BLaER1 treated with 17β-estradiol and CSF1 and Interleukin-3, amounts not matched to agents 10 nM and 100 nM (cell line): ENCODE measurements around the gene ZNF146.
A peak's percentile ranks its signal among the peaks of the same experiment; 100 is the strongest.

Experiments used
- H3K27ac ChIP-seq, 11 experiments: shearing (Covaris generic); formaldehyde crosslinking; 2 replicates each; pipeline ENCODE4 v1.8.1; 2022
- H3K27me3 ChIP-seq, 11 experiments: shearing (Covaris generic); formaldehyde crosslinking; 2 replicates each; pipeline ENCODE4 v1.8.1; 2022
- H3K36me3 ChIP-seq, 11 experiments: shearing (Covaris generic); formaldehyde crosslinking; 2 replicates each; pipeline ENCODE4 v1.8.1; 2022
- H3K4me1 ChIP-seq, 10 experiments: shearing (Covaris generic); formaldehyde crosslinking; 2 replicates each; pipeline ENCODE4 v1.8.1; 2022
- H3K4me2 ChIP-seq, 11 experiments: shearing (Covaris generic); formaldehyde crosslinking; 2 replicates each; pipeline ENCODE4 v1.8.1; 2022
- H3K4me3 ChIP-seq, 10 experiments: shearing (Covaris generic); formaldehyde crosslinking; 2 replicates each; pipeline ENCODE4 v1.8.1; 2022
- H3K9ac ChIP-seq, 11 experiments: shearing (Covaris generic); formaldehyde crosslinking; 2 replicates each; pipeline ENCODE4 v1.8.1; 2022
- H3K9me3 ChIP-seq, 11 experiments: shearing (Covaris generic); formaldehyde crosslinking; replicated peaks in 1 of 11; 2 replicates each; pipeline ENCODE4 v1.8.1; 2022
- H4K20me1 ChIP-seq, 11 experiments: shearing (Covaris generic); formaldehyde crosslinking; 2 replicates each; pipeline ENCODE4 v1.8.1; 2022
- Cebpa-rat ChIP-seq, 11 experiments: shearing (Covaris generic); IDR thresholded peaks; 2 replicates each; pipeline ENCODE4 v1.8.1; 2022

Gene ZNF146

GRCh38 chr19:36196249-36196648, 18.7 kb upstream of the ZNF146 start:
- no peaks in the 10 kb centered on the region for H3K27me3 ChIP-seq
- no peaks in the 10 kb centered on the region for H3K9me3 ChIP-seq
- 0 out of 22 replicates have a peak overlapping the region, but pooled peaks of 1 of the 11 experiments have one; percentile 26 for H3K9ac ChIP-seq
- H3K4me2 ChIP-seq = peak overlapping the region in 7 of 11 experiments; percentile 2 to 45 (median 17); a peak in 7 of 22 replicates
- peak overlapping the region in 3 of 11 experiments; percentile 6 to 36 (median 10); a peak in 3 of 22 replicates for H3K27ac ChIP-seq
- no peak overlapping the region for H3K4me3 ChIP-seq
- H3K36me3 ChIP-seq = peaks cover 4 to 24% (median 15%) of the 10 kb centered on the region in 11 experiments; a peak in 14 of 22 replicates
- H4K20me1 ChIP-seq = no peaks in the 10 kb centered on the region
- H3K4me1 ChIP-seq = peaks cover 0 to 12% (median 11%) of the 10 kb centered on the region in 10 experiments; a peak in 14 of 20 replicates
- no peak for TF ChIP-seq Cebpa-rat (IDR thresholded peaks at IDR 0.05)

GRCh38 chr19:36198119-36198518, 16.8 kb upstream of the ZNF146 start:
- Histone ChIP-seq H3K27me3 (no peaks in the 10 kb centered on the region), H3K4me2 (no peak overlapping the region), H3K27ac (no peak overlapping the region), H3K36me3 (peaks cover 4 to 30% (median 15%) of the 10 kb centered on the region in 11 experiments; a peak in 14 of 22 replicates), H3K4me3 (no peak overlapping the region), H3K9me3 (no peaks in the 10 kb centered on the region), H3K9ac (no peak overlapping the region), H4K20me1 (no peaks in the 10 kb centered on the region), H3K4me1 (peaks cover 0 to 12% (median 11%) of the 10 kb centered on the region in 10 experiments; a peak in 14 of 20 replicates)
- no peak for TF ChIP-seq Cebpa-rat (IDR thresholded peaks at IDR 0.05)

DNA sequence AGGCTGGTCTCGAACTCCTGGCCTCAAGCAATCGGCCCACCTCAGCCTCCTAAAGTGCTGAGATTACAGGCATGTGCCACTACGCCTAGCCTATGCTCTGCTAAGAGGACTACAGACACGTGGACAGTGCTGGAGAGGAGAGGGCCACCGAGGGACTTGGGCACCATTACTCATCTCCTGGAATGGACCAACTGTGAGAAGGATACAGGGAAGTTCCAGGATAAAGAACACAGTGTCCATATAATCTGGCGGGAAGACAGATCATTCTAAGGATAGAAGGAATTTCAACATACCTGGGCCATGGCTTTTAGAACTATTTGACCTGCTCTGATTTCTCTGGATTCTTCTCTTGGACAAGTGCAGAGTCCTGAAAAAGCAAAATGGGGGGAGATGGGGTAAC, 13.2 kb upstream of the ZNF146 start:
- Histone ChIP-seq H3K9ac (no peak overlapping the region), H3K9me3 (no peaks in the 10 kb centered on the region), H3K4me2 (no peak overlapping the region), H4K20me1 (no peaks in the 10 kb centered on the region), H3K4me3 (no peak overlapping the region), H3K27ac (no peak overlapping the region), H3K27me3 (no peaks in the 10 kb centered on the region), H3K4me1 (peaks cover 0 to 4% (median 2%) of the 10 kb centered on the region in 10 experiments; a peak in 12 of 20 replicates), H3K36me3 (peaks cover 0 to 14% (median 0%) of the 10 kb centered on the region in 11 experiments; a peak in 5 of 22 replicates)
- TF ChIP-seq Cebpa-rat (IDR thresholded peaks at IDR 0.05) = no peak

- Histone ChIP-seq H3K9ac (no peak overlapping the region), H3K36me3 (peaks cover 0 to 14% (median 0%) of the 10 kb centered on the region in 11 experiments; a peak in 5 of 22 replicates), H4K20me1 (no peaks in the 10 kb centered on the region), H3K4me3 (no peak overlapping the region), H3K27me3 (no peaks in the 10 kb centered on the region), H3K27ac (no peak overlapping the region), H3K9me3 (no peaks in the 10 kb centered on the region), H3K4me1 (peaks cover 0 to 13% (median 4%) of the 10 kb centered on the region in 10 experiments; a peak in 12 of 20 replicates), H3K4me2 (no peak overlapping the region)
- no peak for TF ChIP-seq Cebpa-rat (IDR thresholded peaks at IDR 0.05)
Measured at GRCh38 chr19:36203293-36203692, 11.6 kb upstream of the ZNF146 start.

GRCh38 chr19:36207605-36208252, 7.2 kb upstream of the ZNF146 start:
- H3K36me3 ChIP-seq = 0 out of 22 replicates have a peak, but pooled peaks cover 0 to 4% (median 0%) of the 10 kb centered on the region in 11 experiments
- TF ChIP-seq Cebpa-rat (IDR thresholded peaks at IDR 0.05) = no peak
- H4K20me1 ChIP-seq = no peaks in the 10 kb centered on the region
- no peaks in the 10 kb centered on the region for H3K9me3 ChIP-seq
- peaks cover under 1 to 19% (median 6%) of the 10 kb centered on the region in 10 experiments; a peak in 13 of 20 replicates for H3K4me1 ChIP-seq
- H3K4me2 ChIP-seq = peak overlapping the region in 6 of 11 experiments; percentile 11 to 60 (median 46); a peak in 10 of 22 replicates
- peak overlapping the region in 4 of 11 experiments; percentile 27 to 40 (median 35); a peak in 3 of 22 replicates for H3K9ac ChIP-seq
- H3K27ac ChIP-seq = peak overlapping the region in 4 of 11 experiments; percentile 3 to 21 (median 14); a peak in 5 of 22 replicates
- H3K27me3 ChIP-seq = no peaks in the 10 kb centered on the region
- H3K4me3 ChIP-seq = no peak overlapping the region

- Histone ChIP-seq H3K4me3 (no peak overlapping the region), H3K27me3 (no peaks in the 10 kb centered on the region), H3K36me3 (0 out of 22 replicates have a peak, but pooled peaks cover 0 to 4% (median 0%) of the 10 kb centered on the region in 11 experiments), H3K4me2 (no peak overlapping the region), H3K9ac (no peak overlapping the region), H3K27ac (no peak overlapping the region), H4K20me1 (no peaks in the 10 kb centered on the region), H3K9me3 (no peaks in the 10 kb centered on the region), H3K4me1 (peaks cover 10 to 32% (median 18%) of the 10 kb centered on the region in 10 experiments; a peak in 19 of 20 replicates)
- no peak for TF ChIP-seq Cebpa-rat (IDR thresholded peaks at IDR 0.05)
Measured at GRCh38 chr19:36209372-36209771, 5.5 kb upstream of the ZNF146 start.

DNA sequence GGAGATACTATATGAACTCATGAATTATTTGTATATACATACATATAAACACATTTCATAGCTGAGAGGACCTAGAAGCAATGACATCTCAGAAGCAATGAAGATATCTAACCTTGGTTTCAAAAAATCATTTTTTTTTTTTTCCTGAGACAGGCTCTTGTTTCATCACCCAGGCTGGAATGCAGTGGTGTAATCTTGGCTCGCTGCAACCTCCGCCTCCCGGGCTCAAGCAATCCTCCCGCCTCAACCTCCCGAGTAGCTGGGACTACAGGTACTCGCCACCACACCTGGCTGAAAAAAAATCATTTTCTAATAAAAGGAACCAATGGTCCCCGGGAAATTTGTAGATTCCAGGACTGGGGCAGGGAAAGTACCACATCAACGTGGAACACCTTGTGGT, 4.4 kb upstream of the ZNF146 start:
- TF ChIP-seq Cebpa-rat (IDR thresholded peaks at IDR 0.05) = no peak
- Histone ChIP-seq H3K27ac (no peak overlapping the region), H3K9me3 (no peaks in the 10 kb centered on the region), H3K27me3 (no peaks in the 10 kb centered on the region), H3K9ac (no peak overlapping the region), H4K20me1 (no peaks in the 10 kb centered on the region), H3K4me1 (peaks cover 10 to 32% (median 18%) of the 10 kb centered on the region in 10 experiments; a peak in 19 of 20 replicates), H3K36me3 (0 out of 22 replicates have a peak, but pooled peaks cover 0 to 4% (median 0%) of the 10 kb centered on the region in 11 experiments), H3K4me3 (no peak overlapping the region), H3K4me2 (no peak overlapping the region)

DNA sequence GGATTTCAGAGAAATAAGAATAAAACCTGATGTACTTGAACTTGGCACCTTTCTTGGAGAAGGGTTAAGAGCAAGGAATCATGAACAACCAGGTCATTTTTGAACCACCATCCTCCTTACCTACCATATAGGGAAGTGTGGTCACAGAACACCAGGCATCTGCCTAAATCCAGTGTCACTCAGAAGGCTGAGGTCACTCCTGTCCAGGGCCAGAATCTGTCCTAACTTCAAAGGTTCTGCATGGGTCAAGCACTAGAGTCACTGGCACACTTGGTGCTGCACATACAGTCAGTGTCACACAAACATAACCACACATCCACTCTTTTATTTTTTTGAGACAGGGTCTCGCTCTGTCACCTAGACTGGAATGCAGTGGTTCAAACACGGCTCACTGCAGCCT, 2.0 kb upstream of the ZNF146 start:
- Histone ChIP-seq H3K9ac (peak overlapping the region in 1 of 11 experiments; percentile 5; a peak in 1 of 22 replicates), H3K4me1 (peaks cover 28 to 42% (median 35%) of the 10 kb centered on the region in 10 experiments), H3K27ac (no peak overlapping the region), H3K4me2 (peak overlapping the region in 5 of 11 experiments; percentile 21 to 97 (median 94); a peak in 7 of 22 replicates), H3K4me3 (no peak overlapping the region), H3K36me3 (peaks cover 0 to 18% (median 15%) of the 10 kb centered on the region in 11 experiments; a peak in 17 of 22 replicates), H3K9me3 (no peaks in the 10 kb centered on the region), H4K20me1 (peaks cover 0 to 19% (median 16%) of the 10 kb centered on the region in 11 experiments; a peak in 15 of 22 replicates), H3K27me3 (no peaks in the 10 kb centered on the region)
- no peak for TF ChIP-seq Cebpa-rat (IDR thresholded peaks at IDR 0.05)
